Measurements from ENCODE around the gene CCDC88A.
"Not testable (repeated sequence)": the region's sequence is repeated elsewhere in the genome, so short reads cannot be mapped to it uniquely, and the experiment has no call there.

GRCh38 chr2:55442045-55442760, 22.5 kb upstream of the CCDC88A start:
- not testable (repeated sequence) for TF ChIP-seq CTCF (IDR thresholded peaks at IDR 0.05); ZBTB33 (IDR thresholded peaks at IDR 0.05; ENCODE audit: borderline replicate concordance, low read depth); RAD21 (IDR thresholded peaks at IDR 0.05; ENCODE audit: low read length); TEAD4 (IDR thresholded peaks at IDR 0.05; ENCODE audit: borderline replicate concordance, insufficient read depth); RFX5 (IDR thresholded peaks at IDR 0.05; ENCODE audit: low read length); TAF1 (IDR thresholded peaks at IDR 0.05; ENCODE audit: borderline replicate concordance, low read depth, low read length); SIN3A (IDR thresholded peaks at IDR 0.05; ENCODE audit: borderline replicate concordance, low read depth, low read length); RCOR1 (IDR thresholded peaks at IDR 0.05; ENCODE audit: low read length)
- TF ChIP-seq, protein P1, sequence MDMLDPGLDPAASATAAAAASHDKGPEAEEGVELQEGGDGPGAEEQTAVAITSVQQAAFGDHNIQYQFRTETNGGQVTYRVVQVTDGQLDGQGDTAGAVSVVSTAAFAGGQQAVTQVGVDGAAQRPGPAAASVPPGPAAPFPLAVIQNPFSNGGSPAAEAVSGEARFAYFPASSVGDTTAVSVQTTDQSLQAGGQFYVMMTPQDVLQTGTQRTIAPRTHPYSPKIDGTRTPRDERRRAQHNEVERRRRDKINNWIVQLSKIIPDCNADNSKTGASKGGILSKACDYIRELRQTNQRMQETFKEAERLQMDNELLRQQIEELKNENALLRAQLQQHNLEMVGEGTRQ (IDR thresholded peaks at IDR 0.05; ENCODE audit: borderline replicate concordance, low read depth, low read length), result not testable (repeated sequence)
- TF ChIP-seq, protein P2, sequence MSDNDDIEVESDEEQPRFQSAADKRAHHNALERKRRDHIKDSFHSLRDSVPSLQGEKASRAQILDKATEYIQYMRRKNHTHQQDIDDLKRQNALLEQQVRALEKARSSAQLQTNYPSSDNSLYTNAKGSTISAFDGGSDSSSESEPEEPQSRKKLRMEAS (IDR thresholded peaks at IDR 0.05; ENCODE audit: low read depth), result not testable (repeated sequence)
